Measurements from ENCODE around the gene TBC1D5. TPM values are rescaled to one million over a fixed set of nuclear protein-coding genes. Genes with fewer than 3 reads are reported as not detected.
"Not testable (repeated sequence)": the region's sequence is repeated elsewhere in the genome, so short reads cannot be mapped to it uniquely, and the experiment has no call there.

Gene TBC1D5
- total and polyA plus RNA-seq, 4 donors: 34.6 to 135 (median 69.1) TPM

- H3K27me3 ChIP-seq (ENCODE audit: control insufficient read depth, insufficient read depth, low read length); H3K4me1 ChIP-seq (ENCODE audit: control insufficient read depth, insufficient read depth, low read length); H3K4me3 ChIP-seq (ENCODE audit: low read depth, low read length); H3K27ac ChIP-seq (ENCODE audit: low read depth, low read length); DNase-seq (ENCODE audit: low read depth in 4 of 6, low spot score in 6 of 6); H3K36me3 ChIP-seq (ENCODE audit: control insufficient read depth, insufficient read depth, low read length); H3K9me3 ChIP-seq (ENCODE audit: control insufficient read depth, insufficient read depth, low read length): not testable (repeated sequence)
- WGBS (ENCODE audit: insufficient coverage): no CpG with 5 or more reads among the region's 2 CpGs
Measured at GRCh38 chr3:17695665-17696064, 46.8 kb downstream of the TBC1D5 start.

DNA sequence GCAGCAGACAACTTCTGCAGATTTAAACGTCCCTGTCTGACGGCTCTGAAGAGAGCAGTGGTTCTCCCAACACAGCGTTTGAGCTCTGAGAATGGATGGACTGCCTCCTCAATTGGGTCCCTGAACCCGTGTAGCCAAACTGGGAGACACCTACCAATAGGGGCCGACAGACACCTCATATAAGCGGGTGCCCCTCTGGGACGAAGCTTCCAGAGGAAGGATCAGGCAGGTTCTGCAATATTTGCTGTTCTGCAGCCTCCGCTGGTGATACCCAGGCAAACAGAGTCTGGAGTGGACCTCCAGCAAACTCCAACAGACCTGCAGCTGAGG lies 48.8 kb downstream of the TBC1D5 start:
- not testable (repeated sequence) for H3K4me1 ChIP-seq (ENCODE audit: control insufficient read depth, insufficient read depth, low read length); H3K4me3 ChIP-seq (ENCODE audit: low read depth, low read length); DNase-seq (ENCODE audit: low read depth in 4 of 6, low spot score in 6 of 6); H3K9me3 ChIP-seq (ENCODE audit: control insufficient read depth, insufficient read depth, low read length); H3K36me3 ChIP-seq (ENCODE audit: control insufficient read depth, insufficient read depth, low read length); H3K27ac ChIP-seq (ENCODE audit: low read depth, low read length); H3K27me3 ChIP-seq (ENCODE audit: control insufficient read depth, insufficient read depth, low read length)
- WGBS (ENCODE audit: insufficient coverage): 91% methylated on average over 8 of the region's 8 CpGs

DNA sequence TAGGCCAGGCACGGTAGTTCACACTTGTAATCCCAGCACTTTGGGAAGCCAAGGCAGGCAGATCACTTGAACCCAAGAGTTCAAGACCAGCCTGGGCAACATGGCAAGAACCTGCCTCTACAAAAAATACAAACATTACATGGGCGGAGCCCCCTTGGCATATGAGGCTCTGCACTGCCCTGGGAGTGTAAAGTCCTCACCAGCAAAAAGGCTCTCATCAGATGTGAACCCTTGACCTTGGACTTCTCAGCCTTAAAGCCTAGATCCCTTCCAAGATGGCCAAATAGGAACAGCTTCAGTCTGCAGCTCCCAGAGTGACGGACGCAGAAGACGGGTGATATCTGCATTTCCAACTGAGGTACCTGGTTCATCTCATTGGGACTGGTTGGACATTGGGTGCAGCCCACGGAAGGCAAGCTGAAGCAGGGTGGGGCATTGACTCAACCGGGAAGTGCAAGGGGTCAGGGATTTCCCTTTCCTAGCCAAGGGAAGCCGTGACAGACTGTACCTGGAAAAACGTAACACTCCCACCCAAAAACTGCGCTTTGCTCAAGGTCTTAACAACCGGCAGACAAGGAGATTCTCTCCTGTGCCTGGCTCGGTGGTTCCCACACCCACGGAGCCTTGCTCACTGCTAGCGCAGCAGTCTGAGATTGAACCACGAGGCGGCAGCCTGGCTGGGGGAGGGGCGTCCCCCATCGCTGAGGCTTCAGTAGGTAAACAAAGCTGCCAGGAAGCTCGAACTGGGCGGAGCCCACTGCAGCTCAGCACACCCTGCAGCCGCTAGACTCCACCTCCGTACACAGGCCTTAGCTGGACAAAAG lies 49.4 kb downstream of the TBC1D5 start:
- not testable (repeated sequence) for H3K9me3 ChIP-seq (ENCODE audit: control insufficient read depth, insufficient read depth, low read length); H3K36me3 ChIP-seq (ENCODE audit: control insufficient read depth, insufficient read depth, low read length); H3K4me3 ChIP-seq (ENCODE audit: low read depth, low read length); H3K4me1 ChIP-seq (ENCODE audit: control insufficient read depth, insufficient read depth, low read length); H3K27ac ChIP-seq (ENCODE audit: low read depth, low read length); H3K27me3 ChIP-seq (ENCODE audit: control insufficient read depth, insufficient read depth, low read length); DNase-seq (ENCODE audit: low read depth in 4 of 6, low spot score in 6 of 6)
- 99% methylated on average over 22 of the region's 22 CpGs for WGBS (ENCODE audit: insufficient coverage)

GRCh38 chr3:17687566-17687965 lies 54.9 kb downstream of the TBC1D5 start:
- H3K36me3 ChIP-seq (ENCODE audit: control insufficient read depth, insufficient read depth, low read length): no peaks in the 10 kb centered on the region
- no peak overlapping the region for H3K4me3 ChIP-seq (ENCODE audit: low read depth, low read length)
- no peaks in the 10 kb centered on the region for H3K4me1 ChIP-seq (ENCODE audit: control insufficient read depth, insufficient read depth, low read length)
- no peak overlapping the region for H3K27ac ChIP-seq (ENCODE audit: low read depth, low read length)
- DNase-seq (ENCODE audit: low read depth in 4 of 6, low spot score in 6 of 6): no peak
- no CpG with 5 or more reads among the region's 1 CpG for WGBS (ENCODE audit: insufficient coverage)
- H3K9me3 ChIP-seq (ENCODE audit: control insufficient read depth, insufficient read depth, low read length): no peaks in the 10 kb centered on the region
- H3K27me3 ChIP-seq (ENCODE audit: control insufficient read depth, insufficient read depth, low read length): no peaks in the 10 kb centered on the region

DNA sequence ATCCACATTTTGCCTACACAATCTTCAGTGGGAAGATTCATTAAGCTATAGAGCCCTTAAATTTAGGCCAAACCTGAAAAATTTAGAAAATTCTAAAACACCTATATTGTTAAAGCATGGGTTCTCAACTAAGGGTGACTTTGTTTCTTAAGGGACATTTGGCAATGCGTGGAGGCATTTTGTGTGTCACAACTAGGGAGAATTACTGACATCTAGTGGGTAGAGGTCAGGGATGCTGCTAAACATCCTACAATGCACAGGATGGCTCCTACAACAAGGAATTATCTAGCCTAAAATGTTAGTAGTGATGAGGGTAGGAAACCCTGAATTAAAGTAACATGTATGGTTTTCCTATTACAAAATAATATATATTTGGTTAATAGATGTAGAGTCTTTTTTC lies 55.8 kb downstream of the TBC1D5 start:
- no peaks in the 10 kb centered on the region for H3K9me3 ChIP-seq (ENCODE audit: control insufficient read depth, insufficient read depth, low read length)

DNA sequence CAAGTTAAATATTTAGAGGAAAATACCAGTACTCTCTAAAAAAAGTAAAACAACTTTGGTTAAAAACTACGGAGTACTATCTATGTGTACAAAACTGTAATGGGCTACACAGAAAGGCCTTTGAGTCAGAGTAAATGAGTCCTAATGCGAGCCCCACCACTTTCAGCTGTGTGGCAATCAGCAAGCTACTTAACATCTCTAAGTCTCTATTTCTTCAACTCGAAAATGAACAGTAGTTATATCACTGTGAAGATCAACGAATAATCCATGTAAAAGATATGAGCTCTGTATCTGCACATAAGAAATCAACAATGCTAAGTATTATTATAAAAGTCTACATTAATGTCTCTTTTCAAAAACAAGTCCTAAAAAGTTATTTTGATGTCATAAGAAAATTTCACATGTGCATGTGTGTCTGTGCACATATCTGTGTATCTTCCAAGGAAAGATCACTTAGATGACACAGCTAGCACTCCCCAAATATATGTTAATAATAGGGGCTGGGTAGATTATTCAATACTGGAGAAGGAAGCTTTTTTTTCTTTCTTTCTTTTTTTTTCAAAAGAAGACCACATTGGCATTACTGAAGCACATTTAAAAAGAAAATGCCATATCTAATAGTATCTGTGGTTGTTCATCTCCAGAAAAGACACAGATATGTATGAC lies 58.8 kb downstream of the TBC1D5 start:
- Histone ChIP-seq H3K27me3 (ENCODE audit: control insufficient read depth, insufficient read depth, low read length) (no peaks in the 10 kb centered on the region), H3K4me1 (ENCODE audit: control insufficient read depth, insufficient read depth, low read length) (no peaks in the 10 kb centered on the region), H3K27ac (ENCODE audit: low read depth, low read length) (no peak overlapping the region), H3K9me3 (ENCODE audit: control insufficient read depth, insufficient read depth, low read length) (no peaks in the 10 kb centered on the region), H3K4me3 (ENCODE audit: low read depth, low read length) (no peak overlapping the region), H3K36me3 (ENCODE audit: control insufficient read depth, insufficient read depth, low read length) (no peaks in the 10 kb centered on the region)
- WGBS (ENCODE audit: insufficient coverage): no CpG with 5 or more reads among the region's 4 CpGs
- no peak for DNase-seq (ENCODE audit: low read depth in 4 of 6, low spot score in 6 of 6)

More for the DNA sequence above, 55.8 kb downstream of the TBC1D5 start:
- no peaks in the 10 kb centered on the region for H3K36me3 ChIP-seq (ENCODE audit: control insufficient read depth, insufficient read depth, low read length)
- H3K27me3 ChIP-seq (ENCODE audit: control insufficient read depth, insufficient read depth, low read length): no peaks in the 10 kb centered on the region
- H3K4me1 ChIP-seq (ENCODE audit: control insufficient read depth, insufficient read depth, low read length): no peaks in the 10 kb centered on the region
- no peak overlapping the region for H3K4me3 ChIP-seq (ENCODE audit: low read depth, low read length)
- DNase-seq (ENCODE audit: low read depth in 4 of 6, low spot score in 6 of 6): peak in 1 of 6 donors; percentile 27
- H3K27ac ChIP-seq (ENCODE audit: low read depth, low read length): no peak overlapping the region
- no CpG with 5 or more reads among the region's 1 CpG for WGBS (ENCODE audit: insufficient coverage)

GRCh38 chr3:17680530-17680929 lies 61.9 kb downstream of the TBC1D5 start:
- no peaks in the 10 kb centered on the region for H3K9me3 ChIP-seq (ENCODE audit: control insufficient read depth, insufficient read depth, low read length)
- H3K4me3 ChIP-seq (ENCODE audit: low read depth, low read length): no peak overlapping the region
- no peaks in the 10 kb centered on the region for H3K4me1 ChIP-seq (ENCODE audit: control insufficient read depth, insufficient read depth, low read length)
- H3K27me3 ChIP-seq (ENCODE audit: control insufficient read depth, insufficient read depth, low read length): no peaks in the 10 kb centered on the region
- DNase-seq (ENCODE audit: low read depth in 4 of 6, low spot score in 6 of 6): no peak
- no peaks in the 10 kb centered on the region for H3K36me3 ChIP-seq (ENCODE audit: control insufficient read depth, insufficient read depth, low read length)
- H3K27ac ChIP-seq (ENCODE audit: low read depth, low read length): no peak overlapping the region

DNA sequence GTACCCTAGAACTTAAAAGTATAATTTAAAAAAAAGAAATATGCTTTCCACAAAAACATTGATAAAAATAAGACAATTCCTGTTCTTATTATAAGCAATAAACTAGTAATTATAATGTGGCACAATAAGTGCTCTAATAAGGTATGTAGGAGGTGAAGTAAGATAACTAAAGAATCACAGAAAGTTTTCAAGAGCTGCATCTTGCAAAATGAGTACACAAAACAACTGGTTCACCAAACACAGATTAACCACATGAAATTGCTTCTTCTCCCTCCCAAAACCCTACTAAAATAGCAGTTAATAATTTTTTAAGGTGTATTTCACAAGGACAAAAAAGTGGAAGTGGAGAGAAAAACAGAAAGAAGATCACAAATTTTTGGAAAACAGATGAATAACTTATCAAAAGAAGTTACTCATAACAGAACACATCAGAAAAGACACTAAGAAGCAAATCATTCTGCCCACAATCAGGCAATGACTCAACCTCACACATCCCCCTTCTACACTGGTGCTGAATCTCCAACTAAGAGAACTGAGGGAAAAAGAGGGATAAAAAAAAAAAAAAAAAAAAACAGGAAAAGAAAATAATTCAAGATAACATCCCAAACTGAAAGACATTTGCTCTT lies 64.2 kb downstream of the TBC1D5 start:
- no peak overlapping the region for H3K4me3 ChIP-seq (ENCODE audit: low read depth, low read length)
- H3K4me1 ChIP-seq (ENCODE audit: control insufficient read depth, insufficient read depth, low read length): no peaks in the 10 kb centered on the region
- no peak for DNase-seq (ENCODE audit: low read depth in 4 of 6, low spot score in 6 of 6)
- no peak overlapping the region for H3K27ac ChIP-seq (ENCODE audit: low read depth, low read length)
- H3K36me3 ChIP-seq (ENCODE audit: control insufficient read depth, insufficient read depth, low read length): no peaks in the 10 kb centered on the region
- H3K9me3 ChIP-seq (ENCODE audit: control insufficient read depth, insufficient read depth, low read length): no peaks in the 10 kb centered on the region
- H3K27me3 ChIP-seq (ENCODE audit: control insufficient read depth, insufficient read depth, low read length): no peaks in the 10 kb centered on the region

- no CpG with 5 or more reads among the region's 2 CpGs for WGBS (ENCODE audit: insufficient coverage)
- no peak overlapping the region for H3K27ac ChIP-seq (ENCODE audit: low read depth, low read length)
- DNase-seq (ENCODE audit: low read depth in 4 of 6, low spot score in 6 of 6): no peak
Measured at GRCh38 chr3:17674082-17674686, 68.2 kb downstream of the TBC1D5 start.

More at GRCh38 chr3:17674082-17674686, 68.2 kb downstream of the TBC1D5 start:
- Histone ChIP-seq H3K4me1 (ENCODE audit: control insufficient read depth, insufficient read depth, low read length) (no peaks in the 10 kb centered on the region), H3K36me3 (ENCODE audit: control insufficient read depth, insufficient read depth, low read length) (no peaks in the 10 kb centered on the region), H3K27me3 (ENCODE audit: control insufficient read depth, insufficient read depth, low read length) (no peaks in the 10 kb centered on the region), H3K9me3 (ENCODE audit: control insufficient read depth, insufficient read depth, low read length) (no peaks in the 10 kb centered on the region), H3K4me3 (ENCODE audit: low read depth, low read length) (no peak overlapping the region)

Data from spinal cord (tissue), 10 donors.